GM12874 (cell line): ENCODE results near the gene CCDC152.

Source experiments
- TF ChIP-seq, protein P1 (sequence below): IDR thresholded peaks from 2 replicates; pipeline ENCODE4 v1.5.1; 2011; ENCODE audit warnings: low read depth, mild to moderate bottlenecking, control low read depth, low read length, moderate library complexity; ENCODE audit not compliant: insufficient read depth

Gene CCDC152

DNA sequence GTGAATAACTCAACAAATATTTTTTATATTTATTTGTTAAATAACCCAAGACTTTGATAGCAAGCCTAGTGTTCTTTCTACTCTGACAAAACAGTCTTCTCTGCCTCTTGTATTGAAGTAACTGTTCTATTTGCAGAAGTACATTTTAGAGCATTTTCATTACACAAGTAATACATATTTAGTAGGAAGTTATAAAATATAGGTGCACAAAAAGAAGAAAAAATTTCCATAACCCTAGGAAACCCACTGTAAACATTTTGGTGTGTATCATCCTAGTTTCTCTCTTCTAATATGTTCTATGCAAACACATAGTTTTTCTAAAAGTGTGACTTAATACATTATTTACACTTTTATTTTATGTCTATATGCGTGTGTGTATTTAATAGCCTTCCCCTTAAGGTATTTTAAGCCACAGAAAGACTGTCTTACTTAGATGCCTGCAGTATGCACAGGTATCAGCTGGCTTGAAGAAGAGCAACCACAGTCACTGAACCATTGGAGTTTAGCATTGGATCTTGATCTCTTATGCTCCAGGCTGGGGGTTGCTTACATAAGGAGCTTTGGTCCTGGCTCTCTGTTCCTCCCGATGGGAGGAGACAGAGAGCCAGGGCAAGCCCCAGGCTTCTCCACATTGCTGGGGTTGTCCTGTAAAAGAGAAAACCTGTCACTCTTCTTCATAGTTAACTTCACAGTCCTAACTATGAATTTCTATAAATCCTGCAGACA, 51.3 kb downstream of the CCDC152 start:
- TF ChIP-seq, protein P1, sequence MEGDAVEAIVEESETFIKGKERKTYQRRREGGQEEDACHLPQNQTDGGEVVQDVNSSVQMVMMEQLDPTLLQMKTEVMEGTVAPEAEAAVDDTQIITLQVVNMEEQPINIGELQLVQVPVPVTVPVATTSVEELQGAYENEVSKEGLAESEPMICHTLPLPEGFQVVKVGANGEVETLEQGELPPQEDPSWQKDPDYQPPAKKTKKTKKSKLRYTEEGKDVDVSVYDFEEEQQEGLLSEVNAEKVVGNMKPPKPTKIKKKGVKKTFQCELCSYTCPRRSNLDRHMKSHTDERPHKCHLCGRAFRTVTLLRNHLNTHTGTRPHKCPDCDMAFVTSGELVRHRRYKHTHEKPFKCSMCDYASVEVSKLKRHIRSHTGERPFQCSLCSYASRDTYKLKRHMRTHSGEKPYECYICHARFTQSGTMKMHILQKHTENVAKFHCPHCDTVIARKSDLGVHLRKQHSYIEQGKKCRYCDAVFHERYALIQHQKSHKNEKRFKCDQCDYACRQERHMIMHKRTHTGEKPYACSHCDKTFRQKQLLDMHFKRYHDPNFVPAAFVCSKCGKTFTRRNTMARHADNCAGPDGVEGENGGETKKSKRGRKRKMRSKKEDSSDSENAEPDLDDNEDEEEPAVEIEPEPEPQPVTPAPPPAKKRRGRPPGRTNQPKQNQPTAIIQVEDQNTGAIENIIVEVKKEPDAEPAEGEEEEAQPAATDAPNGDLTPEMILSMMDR: no peak

DNA sequence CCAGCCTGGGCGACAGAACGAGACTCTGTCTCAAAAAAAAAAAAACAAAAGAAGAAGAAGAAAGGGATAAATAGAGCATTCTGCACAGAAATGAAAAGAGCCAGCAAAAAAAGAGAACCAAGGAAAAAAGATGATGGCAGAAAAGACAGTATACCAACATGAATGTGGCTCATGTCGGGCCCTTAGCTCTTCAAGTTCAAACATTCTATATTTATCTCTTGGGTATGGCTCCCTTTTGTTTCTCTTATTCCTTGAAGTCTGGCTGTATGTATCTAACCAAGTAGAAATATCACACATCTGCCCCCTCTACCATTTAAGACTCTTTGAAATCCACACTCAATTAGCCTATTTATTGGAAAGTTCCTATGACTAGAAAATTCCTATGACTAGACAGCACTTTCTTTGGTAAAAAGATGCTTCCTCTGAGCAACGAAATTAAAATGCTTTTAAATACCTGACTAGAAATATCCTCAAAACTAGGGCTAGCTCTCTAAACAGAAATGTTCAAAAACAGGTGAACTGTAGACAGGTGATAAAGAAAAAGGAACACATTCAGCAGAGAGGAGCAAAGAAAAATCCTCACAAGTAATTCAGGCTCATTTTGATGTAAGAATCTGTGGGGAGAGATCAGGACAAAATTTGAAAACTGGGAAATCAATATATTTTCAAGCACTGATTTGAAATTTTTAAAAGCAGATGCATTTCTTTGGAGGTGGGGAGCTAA, 52.4 kb downstream of the CCDC152 start:
- TF ChIP-seq, protein P1: no peak

- TF ChIP-seq, protein P1: no peak
Observed at GRCh38 chr5:42810834-42811590, 54.4 kb downstream of the CCDC152 start.

GRCh38 chr5:42811591-42812446, 55.2 kb downstream of the CCDC152 start, which contains the start of gene SELENOP:
TSS of gene SELENOP (minus strand) at chr5:42811892. CDS start at chr5:42808353, 3,539 bp downstream.
- TF ChIP-seq, protein P1: no peak

GRCh38 chr5:42812620-42813019, 56.0 kb downstream of the CCDC152 start:
- TF ChIP-seq, protein P1: no peak

DNA sequence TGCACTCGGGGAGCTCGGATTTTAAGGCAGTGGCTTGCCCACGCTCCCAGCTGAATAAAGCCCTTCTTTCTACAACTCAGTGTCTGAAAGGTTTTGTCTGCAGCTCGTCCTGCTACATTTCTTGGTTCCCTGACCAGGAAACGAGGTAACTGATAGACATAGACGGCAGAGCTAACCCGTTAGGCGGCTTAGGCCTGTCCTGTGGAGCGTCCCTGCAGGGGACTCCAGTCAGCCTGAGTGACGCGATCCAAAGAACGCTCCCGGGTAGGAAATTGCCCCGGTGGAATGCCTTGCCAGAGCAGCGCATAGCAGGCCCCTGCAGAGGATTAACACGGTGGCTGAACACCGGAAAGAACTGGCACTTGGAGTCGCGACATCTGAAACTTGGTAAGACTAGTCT, 56.9 kb downstream of the CCDC152 start:
- TF ChIP-seq, protein P1: no peak
